ENCODE results near the gene MRC2.

GRCh38 chr17:62715882-62716390 lies 88.5 kb downstream of the MRC2 start:
- TF ChIP-seq CTCF (IDR thresholded peaks at IDR 0.05; ENCODE audit: borderline replicate concordance, extremely low read depth, low read length, poor library complexity, severe bottlenecking): no peak
- TF ChIP-seq EZH2 (IDR thresholded peaks at IDR 0.05; ENCODE audit: borderline replicate concordance, low read depth, low read length, severe bottlenecking): no peak
